Stomach (tissue), 9 donors: Measurements from ENCODE around the gene ADAMTS16. TPM values are rescaled to one million over a fixed set of nuclear protein-coding genes. Genes with fewer than 3 reads are reported as not detected.

Experiments used
- DNase-seq, 2 donors: peaks; one replicate each; pipeline versions ENCODE4 v3.0.0 to v3.0.0-alpha.2; 2013 to 2019
- H3K27ac ChIP-seq, 5 donors: fragments of 200-600 bp in 4 of 5; sonication (generic) in 4 of 5; one replicate each; pipeline ENCODE4 v1.5.1; 2013 to 2019; ENCODE audit warnings: mild to moderate bottlenecking in 1 of 5, moderate library complexity in 1 of 5
- H3K27me3 ChIP-seq, 3 donors: fragments of 200-600 bp; sonication (generic); one replicate each; pipeline ENCODE4 v1.5.1; 2017 to 2019; ENCODE audit warnings: mixed run types in 1 of 3
- H3K36me3 ChIP-seq, 4 donors: fragments of 200-600 bp; sonication (generic); 1 replicate in 3 of 4; 2 replicates in 1 of 4; pipeline ENCODE4 v1.5.1; 2016 to 2019
- H3K4me1 ChIP-seq, 4 donors: fragments of 200-600 bp; sonication (generic); one replicate each; pipeline ENCODE4 v1.5.1; 2016 to 2019
- H3K4me3 ChIP-seq, 4 donors: fragments of 200-600 bp; sonication (generic) in 3 of 4; one replicate each; pipeline ENCODE4 v1.5.1; 2016 to 2019; ENCODE audit warnings: mild to moderate bottlenecking in 1 of 4
- H3K9me3 ChIP-seq, 4 donors: fragments of 200-600 bp; sonication (generic); one replicate each; pipeline ENCODE4 v1.5.1; 2016 to 2019
- CTCF ChIP-seq, 7 experiments: fragments of 450-650 bp in 4 of 7; fragments of 200-600 bp in 3 of 7; sonication (generic) in 3 of 7; IDR thresholded peaks; one replicate each; pipeline ENCODE4 v1.5.1; 2016 to 2019; ENCODE audit warnings: antibody characterized with exemption in 7 of 7, control low read depth in 2 of 7, mild to moderate bottlenecking in 1 of 7
- EP300 ChIP-seq: sonication (generic); formaldehyde crosslinking; IDR thresholded peaks from one replicate; pipeline ENCODE4 v1.6.1; 2017; ENCODE audit warnings: antibody characterized with exemption
- POLR2A ChIP-seq, 4 donors: fragments of 450-650 bp; IDR thresholded peaks; one replicate each; pipeline ENCODE4 v1.6.1; 2016; ENCODE audit warnings: antibody characterized with exemption in 4 of 4, control low read depth in 2 of 4, mild to moderate bottlenecking in 1 of 4, moderate library complexity in 1 of 4
- POLR2AphosphoS5 ChIP-seq, 3 donors: sonication (generic); formaldehyde crosslinking; IDR thresholded peaks; one replicate each; pipeline ENCODE4 v1.6.1; 2016; ENCODE audit warnings: antibody characterized with exemption in 3 of 3
- WGBS, 5 donors: extraction: QIAGEN DNeasy Blood & Tissue Kit in 3 of 5; methylation state at CpG; one replicate each; pipeline versions ENCODE4 v1.1.5 to v1.1.7; 2013 to 2018; 5-methylcytosine and 5-hydroxymethylcytosine counted together
- intact Hi-C: fragments of 100-400 bp; cut with DNase I; formaldehyde crosslinking; loops from one replicate; pipeline ENCODE4 v1.15.1; 2023; ENCODE audit warnings: low total_unique reads
- polyA plus RNA-seq, 3 donors: library from polyadenylated mRNA; stranded (reverse); fragments of 200-250 nt; gene quantifications; one replicate each; pipeline ENCODE4 v1.2.3, GENCODE V29; 2013
- total RNA-seq, 5 donors: library from RNA; depleted of rRNA; stranded (reverse); fragments of >200 nt; gene quantifications; one replicate each; pipeline versions ENCODE4 v1.1.0 to v1.2.3, GENCODE V29; 2014 to 2016
- donor health status: healthy with polysubstance abuse.
- donor health status: Bipolar disorder and iron deficiency.
- donor health status: healthy.

ADAMTS16 gene
- total and polyA plus RNA-seq, 8 donors, result 0.29 to 12.7 TPM; not detected in 6

DNA sequence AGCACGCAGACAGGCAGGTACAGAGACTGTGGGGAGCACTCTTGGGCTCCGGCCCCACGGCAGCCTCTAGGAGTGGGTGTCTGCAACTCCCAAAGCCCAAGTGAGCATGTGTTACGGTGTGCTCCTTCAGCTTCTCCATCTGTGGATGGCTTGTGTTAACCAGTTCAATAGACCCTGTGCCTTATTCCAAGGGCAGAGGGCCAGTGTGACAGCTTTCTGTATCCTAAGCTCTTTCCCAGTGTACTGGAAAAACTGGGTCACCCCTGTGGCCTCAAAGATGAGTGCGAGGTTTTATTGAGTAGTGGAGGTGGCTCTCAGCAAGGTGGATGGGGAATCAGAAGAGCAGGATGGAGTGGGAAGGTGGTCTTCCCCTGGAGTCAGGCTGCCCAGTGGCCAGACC is 78.3 kb downstream of the ADAMTS16 start:
- DNase-seq, result no peak
- Histone ChIP-seq H3K27ac (no peak overlapping the region), H3K9me3 (no peaks in the 10 kb centered on the region), H3K4me3 (no peak overlapping the region), H3K27me3 (no peaks in the 10 kb centered on the region), H3K4me1 (no peaks in the 10 kb centered on the region), H3K36me3 (no peaks in the 10 kb centered on the region)
- intact Hi-C loops, result no loop called here
- WGBS, 5 donors, result 85 to 87% (median 86%) methylated on average over 5 of the region's 5 CpGs
- no peak for TF ChIP-seq CTCF (IDR thresholded peaks at IDR 0.05)
- no peak for TF ChIP-seq POLR2A (IDR thresholded peaks at IDR 0.05)
- no peak for TF ChIP-seq EP300
- TF ChIP-seq POLR2AphosphoS5 (IDR thresholded peaks at IDR 0.05), result no peak

DNA sequence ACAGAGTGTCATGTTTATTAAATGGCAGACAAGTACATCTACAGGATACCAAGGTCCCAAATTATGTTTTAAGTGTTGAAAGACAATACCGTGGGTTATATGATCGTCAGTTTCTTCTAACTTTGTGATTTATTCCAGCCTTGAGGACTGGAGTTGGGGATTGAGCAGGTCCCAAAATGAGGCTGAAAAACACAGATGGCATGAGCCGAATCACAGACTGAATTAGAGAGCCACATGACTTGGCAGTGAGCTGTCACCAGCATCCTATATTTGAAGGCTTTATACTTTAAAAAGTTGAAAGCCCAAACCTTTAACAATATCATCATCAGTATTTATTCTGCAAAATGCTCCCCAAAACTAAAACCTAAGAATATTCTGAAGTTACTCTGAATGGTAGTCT is 79.4 kb downstream of the ADAMTS16 start:
- no peak for DNase-seq
- Histone ChIP-seq H3K27ac (no peak overlapping the region), H3K4me3 (no peak overlapping the region), H3K36me3 (no peaks in the 10 kb centered on the region), H3K9me3 (no peaks in the 10 kb centered on the region), H3K4me1 (no peaks in the 10 kb centered on the region), H3K27me3 (no peaks in the 10 kb centered on the region)
- no peak for TF ChIP-seq POLR2A (IDR thresholded peaks at IDR 0.05)
- no peak for TF ChIP-seq POLR2AphosphoS5 (IDR thresholded peaks at IDR 0.05)
- TF ChIP-seq CTCF (IDR thresholded peaks at IDR 0.05), result no peak
- no peak for TF ChIP-seq EP300
- intact Hi-C loops, result no loop called here
- 87 to 95% (median 93%) methylated on average over 3 of the region's 3 CpGs for WGBS, 5 donors

DNA sequence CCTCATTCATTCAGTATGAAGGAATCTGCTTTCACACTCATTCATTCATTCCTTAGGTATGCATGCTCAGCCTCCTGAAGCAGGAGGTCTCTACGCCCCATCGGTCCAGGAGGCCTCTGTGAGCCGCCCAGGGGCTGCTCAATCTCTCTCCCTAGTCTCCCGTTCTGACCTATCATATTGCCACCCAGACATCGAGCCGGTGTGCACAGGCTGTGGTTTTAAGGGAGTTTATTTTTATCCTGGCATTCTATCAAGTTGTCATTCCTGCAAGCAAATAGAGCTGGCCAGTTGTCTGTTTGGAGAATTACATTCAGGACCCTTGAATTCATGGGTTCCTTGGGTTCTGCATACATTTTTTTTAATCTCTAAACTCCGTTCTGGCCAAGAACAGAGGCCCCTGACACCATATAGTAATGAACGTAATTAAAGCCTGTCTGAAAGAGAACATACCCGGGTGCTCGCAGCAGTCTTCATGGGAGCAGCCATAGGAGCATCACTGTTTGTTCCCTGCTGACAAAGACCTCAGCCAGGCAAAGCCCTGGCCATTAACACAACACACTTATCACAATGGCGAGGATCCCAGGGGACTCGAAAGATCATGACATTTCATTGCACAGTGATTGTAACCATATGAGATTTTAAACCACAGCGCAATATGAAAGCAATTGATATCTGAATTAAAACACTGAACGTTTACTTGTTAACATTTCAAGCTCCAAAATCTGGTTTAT is 80.9 kb downstream of the ADAMTS16 start:
- intact Hi-C loops, result no loop called here
- Histone ChIP-seq H3K4me3 (no peak overlapping the region), H3K27me3 (no peaks in the 10 kb centered on the region), H3K36me3 (no peaks in the 10 kb centered on the region), H3K27ac (no peak overlapping the region), H3K9me3 (no peaks in the 10 kb centered on the region), H3K4me1 (no peaks in the 10 kb centered on the region)
- DNase-seq, result no peak
- TF ChIP-seq CTCF (IDR thresholded peaks at IDR 0.05) (no peak), POLR2A (IDR thresholded peaks at IDR 0.05) (no peak), POLR2AphosphoS5 (IDR thresholded peaks at IDR 0.05) (no peak), EP300 (no peak)
- WGBS, 5 donors, result 62 to 79% (median 76%) methylated on average over 14 of the region's 14 CpGs

DNA sequence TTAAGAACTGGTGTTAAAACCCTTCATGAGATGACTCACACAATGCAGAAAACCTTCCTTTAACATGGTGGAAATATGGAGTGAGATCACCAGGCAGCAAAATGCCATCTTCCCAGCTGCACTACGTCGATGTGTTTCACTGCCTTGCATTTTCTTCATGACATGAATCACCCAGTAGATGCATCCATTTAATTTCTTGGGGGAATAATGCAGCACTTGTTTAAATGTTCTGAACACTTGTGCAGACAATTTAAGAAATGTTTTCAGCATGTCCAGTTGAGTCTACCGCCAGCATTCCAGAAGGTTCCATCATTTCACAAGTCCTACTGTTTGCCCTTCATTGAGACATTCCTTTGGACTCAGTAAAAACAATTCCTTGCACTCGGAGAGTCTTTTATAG is 81.6 kb downstream of the ADAMTS16 start:
- intact Hi-C loops, result no loop called here
- Histone ChIP-seq H3K27me3 (no peaks in the 10 kb centered on the region), H3K4me1 (no peaks in the 10 kb centered on the region), H3K27ac (no peak overlapping the region), H3K9me3 (no peaks in the 10 kb centered on the region), H3K36me3 (no peaks in the 10 kb centered on the region), H3K4me3 (no peak overlapping the region)
- WGBS, 5 donors, result 52 to 86% (median 75%) methylated on average over 4 of the region's 4 CpGs
- no peak for DNase-seq
- TF ChIP-seq CTCF (IDR thresholded peaks at IDR 0.05) (no peak), POLR2AphosphoS5 (IDR thresholded peaks at IDR 0.05) (no peak)
